GM21825 (cell line): ENCODE data around the gene SOX10.

Source experiments
- ATAC-seq: cut with Tn5 transposase; IDR thresholded peaks from one replicate; pipeline ENCODE4 v1.9.1; 2021; ENCODE audit warnings: mild to moderate bottlenecking, moderate library complexity; ENCODE audit not compliant: unreplicated experiment

SOX10 gene

GRCh38 chr22:37932401-37932800 lies 52.0 kb downstream of the SOX10 start:
- no peak for ATAC-seq

- ATAC-seq, result no peak
These were observed 52.4 kb downstream of the SOX10 start for GRCh38 chr22:37931893-37932389.

GRCh38 chr22:37930952-37931440 lies 53.4 kb downstream of the SOX10 start:
- ATAC-seq, result no peak

GRCh38 chr22:37930270-37930951 lies 53.9 kb downstream of the SOX10 start:
- ATAC-seq, result no peak

- no peak for ATAC-seq
These were observed 55.0 kb downstream of the SOX10 start for GRCh38 chr22:37929390-37929789.

- no peak for ATAC-seq
These were observed 56.8 kb downstream of the SOX10 start for GRCh38 chr22:37927637-37927936.

- ATAC-seq, result no peak
These were observed 57.4 kb downstream of the SOX10 start for GRCh38 chr22:37926771-37927636.

- ATAC-seq, result no peak
These were observed 58.0 kb downstream of the SOX10 start for GRCh38 chr22:37926358-37926757.

- ATAC-seq, result no peak
These were observed 58.6 kb downstream of the SOX10 start for GRCh38 chr22:37925767-37926166.

- ATAC-seq, result no peak
These were observed 59.0 kb downstream of the SOX10 start for GRCh38 chr22:37925330-37925729.

- ATAC-seq, result no peak
These were observed 59.8 kb downstream of the SOX10 start for GRCh38 chr22:37924386-37925065.

- ATAC-seq, result no peak
These were observed 60.4 kb downstream of the SOX10 start for GRCh38 chr22:37923927-37924326.
